ENCODE data around the gene GTPBP2. TPM values are rescaled to one million over a fixed set of nuclear protein-coding genes. Genes with fewer than 3 reads are reported as not detected.

The GTPBP2 gene
- total and polyA plus RNA-seq, 2 experiments from 2014 or later: 15.9 to 80.7 TPM

- TF ChIP-seq EZH2 (IDR thresholded peaks at IDR 0.05; ENCODE audit: insufficient read depth, poor library complexity, severe bottlenecking) (no peak), EZH2phosphoT487 (IDR thresholded peaks at IDR 0.05; ENCODE audit: insufficient read depth, low read depth) (no peak)
- no peaks in the 10 kb centered on the region for H3K9me3 ChIP-seq (ENCODE audit: low read depth)
- H3K9me2 ChIP-seq (ENCODE audit: insufficient read depth): no peaks in the 10 kb centered on the region
- peak overlapping the region; percentile 17; the same call in 1 of the 2 replicates for H3K9ac ChIP-seq
- H3K27ac ChIP-seq: peak overlapping the region; percentile 53; the same call in 1 of the 2 replicates
- peaks cover 18% of the 10 kb centered on the region; the same call in 1 of the 2 replicates for H3F3A ChIP-seq (ENCODE audit: insufficient read depth)
- no peaks in the 10 kb centered on the region for H3K27me3 ChIP-seq (replicated peaks; ENCODE audit: insufficient read depth)
- H3K36me3 ChIP-seq (ENCODE audit: low read depth): no peaks in the 10 kb centered on the region
- H3K4me3 ChIP-seq: no peak overlapping the region
- 17 to 20% methylated on average over 14 to 17 of the region's 17 CpGs for WGBS, 2 experiments (ENCODE audit: low coverage in 1 of 2, low lambda C conversion rate in 2 of 2, missing lambda C conversion rate in 2 of 2)
- H4K20me1 ChIP-seq (ENCODE audit: insufficient read depth): no peaks in the 10 kb centered on the region
- H3K79me2 ChIP-seq (ENCODE audit: insufficient read depth): no peaks in the 10 kb centered on the region
- H3K4me1 ChIP-seq (ENCODE audit: insufficient read depth): peaks cover 30% of the 10 kb centered on the region
- in situ Hi-C loops (cut with MboI): loop anchor here (25.0 kb wide), 1 partner anchor 419 kb away; no protein-coding TSS in a partner anchor
- H3K4me2 ChIP-seq (ENCODE audit: unreplicated experiment): peak overlapping the region; percentile 33
- DNase-seq: peak; percentile 72
- no peak overlapping the region for H2AFZ ChIP-seq
Measured at GRCh38 chr6:43668151-43669028, 39.3 kb upstream of the GTPBP2 start.

GRCh38 chr6:43667245-43668150, 38.4 kb upstream of the GTPBP2 start:
- no peaks in the 10 kb centered on the region for H4K20me1 ChIP-seq (ENCODE audit: insufficient read depth)
- no peaks in the 10 kb centered on the region for H3K9me2 ChIP-seq (ENCODE audit: insufficient read depth)
- H3K27me3 ChIP-seq (replicated peaks; ENCODE audit: insufficient read depth): no peaks in the 10 kb centered on the region
- peak; percentile 72 for DNase-seq
- no peaks in the 10 kb centered on the region for H3K36me3 ChIP-seq (ENCODE audit: low read depth)
- peak overlapping the region; percentile 51 for H3K4me2 ChIP-seq (ENCODE audit: unreplicated experiment)
- no peak overlapping the region for H3K4me3 ChIP-seq
- H3K27ac ChIP-seq: no peak overlapping the region
- H2AFZ ChIP-seq: no peak overlapping the region
- H3K9me3 ChIP-seq (ENCODE audit: low read depth): no peaks in the 10 kb centered on the region
- no peak overlapping the region for H3K9ac ChIP-seq
- 19 to 28% methylated on average over 12 to 16 of the region's 16 CpGs for WGBS, 2 experiments (ENCODE audit: low coverage in 1 of 2, low lambda C conversion rate in 2 of 2, missing lambda C conversion rate in 2 of 2)
- H3F3A ChIP-seq (ENCODE audit: insufficient read depth): peaks cover 18% of the 10 kb centered on the region; the same call in 1 of the 2 replicates
- in situ Hi-C loops (cut with MboI): loop anchor here (25.0 kb wide), 1 partner anchor 420 kb away; no protein-coding TSS in a partner anchor
- TF ChIP-seq EZH2phosphoT487 (IDR thresholded peaks at IDR 0.05; ENCODE audit: insufficient read depth, low read depth): no peak
- H3K79me2 ChIP-seq (ENCODE audit: insufficient read depth): no peaks in the 10 kb centered on the region
- H3K4me1 ChIP-seq (ENCODE audit: insufficient read depth): peaks cover 30% of the 10 kb centered on the region

- no peaks in the 10 kb centered on the region for H3K36me3 ChIP-seq (ENCODE audit: low read depth)
- no peak for TF ChIP-seq EZH2phosphoT487 (IDR thresholded peaks at IDR 0.05; ENCODE audit: insufficient read depth, low read depth)
- TF ChIP-seq EZH2 (IDR thresholded peaks at IDR 0.05; ENCODE audit: insufficient read depth, poor library complexity, severe bottlenecking): no peak
- no peak overlapping the region for H2AFZ ChIP-seq
- WGBS, 2 experiments (ENCODE audit: low coverage in 1 of 2, low lambda C conversion rate in 2 of 2, missing lambda C conversion rate in 2 of 2): 41 to 46% methylated on average over 13 of the region's 13 CpGs
- H3K79me2 ChIP-seq (ENCODE audit: insufficient read depth): no peaks in the 10 kb centered on the region
- H3K27ac ChIP-seq: no peak overlapping the region
- H3K4me3 ChIP-seq: no peak overlapping the region
- peaks cover 18% of the 10 kb centered on the region; the same call in 1 of the 2 replicates for H3F3A ChIP-seq (ENCODE audit: insufficient read depth)
- no peaks in the 10 kb centered on the region for H3K9me3 ChIP-seq (ENCODE audit: low read depth)
- in situ Hi-C loops (cut with MboI): loop anchor here (25.0 kb wide), 1 partner anchor 421 kb away; no protein-coding TSS in a partner anchor
- no peak overlapping the region for H3K4me2 ChIP-seq (ENCODE audit: unreplicated experiment)
- no peaks in the 10 kb centered on the region for H3K9me2 ChIP-seq (ENCODE audit: insufficient read depth)
- H4K20me1 ChIP-seq (ENCODE audit: insufficient read depth): no peaks in the 10 kb centered on the region
- DNase-seq: no peak
- no peak overlapping the region for H3K9ac ChIP-seq
- H3K4me1 ChIP-seq (ENCODE audit: insufficient read depth): peaks cover 30% of the 10 kb centered on the region
- no peaks in the 10 kb centered on the region for H3K27me3 ChIP-seq (replicated peaks; ENCODE audit: insufficient read depth)
Measured at GRCh38 chr6:43666196-43666920, 37.3 kb upstream of the GTPBP2 start.

Data from GM23248 (cell line).